Ramos (cell line): Measurements from ENCODE around the gene SEPTIN7.

Experiments used
- in situ Hi-C: fragments of 300-500 bp; cut with MboI; formaldehyde crosslinking; loops from one replicate; pipeline ENCODE4 v1.14.3; 2022; ENCODE audit warnings: low sequenced_read_pairs; ENCODE audit not compliant: unreplicated experiment

The SEPTIN7 gene

DNA sequence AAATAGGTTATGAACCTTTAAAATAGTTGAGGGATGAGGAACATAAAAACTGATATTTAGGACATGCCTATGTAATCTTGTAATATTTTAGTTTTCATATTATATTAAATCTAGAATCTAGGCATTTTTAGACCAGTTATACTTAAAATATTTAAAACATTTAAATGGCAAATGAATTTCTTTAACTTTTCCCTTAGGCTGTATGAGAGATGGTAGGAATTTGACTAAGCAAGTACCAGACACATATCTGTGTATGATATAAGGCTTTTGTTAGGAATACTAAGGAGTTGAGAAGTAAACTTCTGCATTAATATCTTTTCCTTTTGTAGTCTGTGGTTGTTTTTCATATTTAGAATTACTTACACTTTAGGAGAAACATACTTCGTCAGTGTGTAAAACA lies 25.1 kb downstream of the SEPTIN7 start:
- in situ Hi-C loops, result no loop called here

DNA sequence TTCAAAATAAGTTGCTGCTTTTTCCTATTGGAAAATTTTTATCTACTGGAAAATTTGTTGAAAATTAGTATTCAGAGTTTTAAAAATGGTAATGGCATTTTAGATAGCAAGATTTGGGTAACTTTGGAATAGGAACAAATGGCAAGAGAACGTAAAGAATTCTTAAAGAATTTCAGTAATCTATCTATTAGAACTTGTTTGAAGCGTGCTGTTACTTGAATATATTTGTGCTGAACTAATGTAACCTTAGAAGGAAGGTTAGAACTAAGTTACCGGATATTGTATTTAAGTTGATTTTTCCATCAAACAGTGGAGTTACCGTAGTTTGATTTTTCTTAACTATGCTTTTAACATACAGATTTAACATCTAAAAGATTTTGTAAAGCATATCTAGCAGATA lies 25.9 kb downstream of the SEPTIN7 start:
- in situ Hi-C loops, result no loop called here

DNA sequence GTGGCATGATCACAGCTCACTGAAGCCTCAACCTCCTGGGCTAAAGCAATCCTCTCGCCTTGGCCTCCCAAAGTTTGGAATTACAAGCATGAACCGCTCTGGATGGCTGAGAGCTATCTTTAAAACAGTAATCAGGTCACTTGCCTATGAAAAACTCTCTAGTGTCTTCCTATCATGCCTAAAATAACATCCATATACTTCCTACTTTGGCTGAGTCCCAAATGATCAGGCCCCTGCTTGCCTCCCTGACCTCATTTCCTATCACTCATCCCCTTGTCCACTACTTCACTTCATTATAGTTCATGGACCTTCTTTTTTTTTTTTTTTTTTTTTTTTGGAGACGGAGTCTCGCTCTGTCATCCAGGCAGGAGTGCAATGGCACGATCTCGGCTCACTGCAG lies 28.0 kb downstream of the SEPTIN7 start:
- in situ Hi-C loops, result no loop called here

DNA sequence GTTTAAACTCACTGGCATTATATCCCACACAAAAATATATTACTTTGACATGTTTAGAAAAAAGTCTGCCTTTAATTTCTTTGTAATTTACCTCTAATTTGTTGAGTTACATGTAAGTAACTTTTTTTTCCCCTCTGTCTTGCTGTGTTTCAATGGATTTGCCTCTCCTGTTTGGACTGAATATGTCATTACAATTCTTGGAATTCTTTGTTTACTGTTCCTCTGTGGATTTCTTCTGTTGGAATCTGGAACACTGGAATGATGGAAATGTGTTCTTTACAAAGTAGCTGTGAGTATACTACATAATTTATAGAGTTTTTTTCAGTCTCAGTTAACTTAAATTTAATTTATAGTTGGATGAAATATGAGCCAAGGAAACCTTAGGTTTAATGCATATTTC lies 30.4 kb downstream of the SEPTIN7 start:
- in situ Hi-C loops, result no loop called here

DNA sequence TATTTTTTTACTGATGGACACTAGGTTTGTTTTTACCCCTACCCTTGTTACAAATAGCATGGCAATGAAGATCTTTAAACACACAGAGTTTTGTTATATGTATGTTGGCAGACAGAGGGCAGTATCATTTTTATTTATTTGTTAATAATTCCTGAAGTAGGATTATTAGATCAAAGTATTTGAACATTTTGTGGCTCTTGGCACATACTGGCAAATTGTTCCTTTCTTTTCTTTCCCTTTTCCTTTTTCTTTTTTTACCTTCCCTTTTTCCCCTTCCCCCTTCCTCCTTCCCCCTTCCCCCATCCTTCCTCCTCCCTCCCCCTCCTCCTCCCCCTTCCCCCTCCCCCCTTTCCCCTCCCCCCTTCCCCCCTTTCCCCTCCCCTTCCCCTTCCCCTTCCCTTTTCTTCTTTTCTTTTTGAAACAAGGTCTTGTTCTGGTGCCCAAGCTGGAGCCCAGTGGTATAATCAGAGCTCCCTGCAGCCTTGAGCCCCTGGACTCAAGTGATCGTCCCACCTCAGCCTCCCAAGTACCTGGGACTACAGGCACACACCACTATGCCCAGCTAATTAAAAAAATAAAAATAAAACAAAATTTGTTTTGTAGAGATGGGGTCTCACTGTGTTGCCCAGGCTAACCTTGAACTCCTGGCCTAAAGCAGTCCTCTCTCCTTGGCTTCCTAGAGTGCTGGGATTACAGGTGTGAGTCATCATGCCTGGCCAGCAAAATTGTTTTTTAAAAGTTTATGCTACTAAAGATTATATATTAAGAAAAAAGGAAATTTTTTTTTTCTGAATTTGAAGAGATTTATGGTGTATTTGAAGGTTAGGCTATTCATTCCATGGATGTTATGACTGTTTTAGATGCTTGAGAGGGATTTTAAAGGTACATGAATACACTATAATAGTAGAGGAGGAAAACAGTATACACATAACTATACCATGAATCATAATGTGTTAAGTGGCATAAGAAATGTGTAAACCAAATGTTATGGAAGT lies 39.3 kb downstream of the SEPTIN7 start:
- in situ Hi-C loops, result no loop called here

DNA sequence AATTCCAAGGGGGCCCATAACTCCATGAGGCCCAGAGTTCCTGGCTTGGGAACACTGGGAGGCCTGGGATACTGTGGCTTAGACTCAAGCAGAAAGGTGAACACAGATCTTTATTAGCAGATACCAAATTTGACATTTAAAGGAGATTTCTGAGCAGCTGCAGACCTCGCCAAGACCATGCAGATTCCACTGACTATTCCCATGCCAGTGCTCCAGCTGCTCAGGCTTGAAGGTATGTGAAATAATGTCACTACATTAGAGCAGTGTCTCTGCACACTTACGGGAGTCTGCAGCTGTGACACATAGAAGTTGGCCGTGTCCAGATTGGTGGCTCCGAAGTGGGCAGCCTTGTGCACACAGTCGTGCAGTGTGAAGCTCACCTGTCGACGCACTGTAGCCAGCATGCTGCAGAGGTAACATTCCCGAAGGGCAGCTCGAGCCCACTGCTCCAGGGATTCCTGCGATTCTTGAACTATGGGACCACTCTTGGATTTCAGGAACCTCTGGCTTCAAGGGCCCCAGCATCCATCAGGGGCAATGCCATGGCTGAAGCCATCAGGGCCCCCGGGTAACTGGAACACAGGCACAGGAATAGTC lies 46.1 kb downstream of the SEPTIN7 start:
- in situ Hi-C loops, result no loop called here

DNA sequence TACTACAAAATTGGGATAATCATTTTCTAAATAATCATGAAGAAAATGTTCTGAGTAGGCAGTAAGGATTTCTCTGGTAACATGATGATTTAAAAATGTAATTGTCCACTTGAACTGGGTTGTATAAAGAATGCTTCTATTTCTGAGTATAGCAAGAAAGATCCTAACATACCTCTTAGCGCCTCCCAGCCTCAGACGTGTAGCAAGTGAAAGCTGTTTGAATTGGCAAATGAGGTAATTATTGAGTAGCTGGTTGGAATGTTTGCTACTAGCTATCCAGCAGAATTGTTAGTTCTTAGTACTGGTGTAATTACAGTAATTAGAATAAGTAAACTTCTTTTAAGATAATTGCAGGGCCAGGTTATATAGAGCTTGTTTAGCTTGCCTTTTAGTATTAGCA lies 47.9 kb downstream of the SEPTIN7 start:
- in situ Hi-C loops, result no loop called here

DNA sequence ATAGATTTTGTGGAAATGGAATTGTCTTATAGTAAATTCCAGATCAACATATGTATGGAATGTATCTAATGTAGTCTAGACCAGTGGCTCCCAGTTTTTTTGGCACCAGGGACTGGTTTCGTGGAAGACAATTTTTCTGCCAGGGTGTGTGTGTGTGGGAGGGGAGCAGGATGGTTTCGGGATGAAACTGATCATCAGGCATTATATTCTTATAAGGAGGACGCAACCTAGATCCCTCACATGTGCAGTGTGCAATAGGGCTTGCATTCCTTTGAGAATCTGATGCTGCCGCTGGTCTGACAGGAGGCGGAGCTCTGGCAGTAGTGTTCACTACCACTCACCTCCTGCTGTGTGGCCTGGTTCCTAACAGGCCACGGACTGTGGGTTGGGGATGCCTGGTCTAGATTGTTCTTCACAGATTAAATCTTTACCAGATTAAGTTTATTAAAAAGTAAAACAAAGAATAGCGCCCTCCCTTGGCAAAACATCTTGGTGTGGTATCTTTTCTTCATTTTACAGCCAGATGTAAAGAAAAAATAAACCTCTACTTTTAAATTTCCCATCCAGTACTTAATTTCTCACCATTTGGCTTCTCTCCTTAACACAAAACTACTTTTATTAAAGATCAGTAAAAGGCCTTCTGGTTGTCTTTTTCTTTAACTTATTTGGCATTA lies 48.4 kb downstream of the SEPTIN7 start:
- in situ Hi-C loops, result no loop called here

DNA sequence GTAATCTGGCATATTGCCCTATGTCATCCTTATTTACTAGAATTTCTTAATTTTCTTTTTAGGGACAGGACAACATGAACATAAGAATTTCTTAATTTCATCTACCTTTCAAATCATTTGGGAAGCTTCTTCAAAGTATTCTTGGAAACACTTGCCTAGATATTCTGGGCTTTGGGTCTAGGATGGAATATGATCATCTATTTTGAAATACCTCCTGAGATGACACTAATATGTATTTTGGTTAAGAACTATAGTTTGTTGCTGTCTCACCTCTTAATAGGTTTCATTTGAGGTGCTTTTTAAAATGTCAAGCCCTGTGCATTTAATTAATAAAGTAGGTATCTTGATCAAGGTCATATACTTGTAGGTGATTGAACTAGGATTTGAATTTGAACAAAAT lies 49.1 kb downstream of the SEPTIN7 start:
- in situ Hi-C loops, result no loop called here
